ENCODE results near the gene OPN4. TPM values are rescaled to one million over a fixed set of nuclear protein-coding genes. Genes with fewer than 3 reads are reported as not detected.

Gene OPN4
- polyA plus RNA-seq, 2 of the 4 experiments (the other 2 are of a cell fraction): not detected

DNA sequence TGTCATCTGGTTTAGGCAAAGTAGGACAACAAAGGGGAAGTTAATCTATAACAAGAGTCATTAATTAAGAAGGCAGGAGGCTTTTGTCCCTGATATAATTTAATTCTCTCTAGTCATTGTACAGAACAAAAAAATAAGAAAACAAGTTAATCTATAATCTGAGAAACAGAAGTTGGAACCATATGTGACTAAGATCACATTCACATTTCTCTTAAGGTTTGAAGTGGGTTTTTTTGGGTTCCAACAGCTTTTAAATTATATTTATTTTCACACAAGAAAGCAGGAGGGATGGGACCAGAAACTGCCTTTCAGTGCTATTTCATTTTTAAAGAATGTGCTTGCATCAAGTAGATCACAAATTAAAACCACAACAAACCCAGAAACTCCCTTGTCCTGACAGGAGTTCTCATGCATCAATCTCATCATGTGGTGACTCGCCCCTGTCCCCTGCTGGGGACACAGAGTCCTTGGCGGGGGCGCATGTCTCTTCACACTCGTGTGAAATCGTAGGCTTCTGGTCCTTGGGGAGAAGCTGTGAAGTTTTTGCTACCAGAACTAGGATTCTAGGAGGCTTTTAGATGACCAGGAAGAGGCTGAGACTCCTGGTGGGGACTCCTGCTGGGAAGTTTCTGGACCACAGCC lies 10.1 kb upstream of the OPN4 start:
- ATAC-seq (no peak), DNase-seq (ENCODE audit: low read depth in 1 of 2, low spot score in 1 of 2) (no peak), FAIRE-seq (no peak)
- Histone ChIP-seq H3K4me1 (peaks cover 24% of the 10 kb centered on the region), H3K27ac (no peak overlapping the region), H3K9me3 (no peaks in the 10 kb centered on the region), H3K4me3 (no peak overlapping the region), H3K4me2 (no peak overlapping the region)
- POLR2A ChIA-PET: no interaction called here
- CTCF ChIA-PET: interaction anchor here (0.8 to 1.1 kb wide), 2 partner anchors 8 to 44 kb away, joined by 3 to 4 read pairs; no protein-coding TSS in a partner anchor
- no peak for TF ChIP-seq TP53 (CRISPR knock-in tag; IDR thresholded peaks at IDR 0.05)
- TF ChIP-seq, protein P1, sequence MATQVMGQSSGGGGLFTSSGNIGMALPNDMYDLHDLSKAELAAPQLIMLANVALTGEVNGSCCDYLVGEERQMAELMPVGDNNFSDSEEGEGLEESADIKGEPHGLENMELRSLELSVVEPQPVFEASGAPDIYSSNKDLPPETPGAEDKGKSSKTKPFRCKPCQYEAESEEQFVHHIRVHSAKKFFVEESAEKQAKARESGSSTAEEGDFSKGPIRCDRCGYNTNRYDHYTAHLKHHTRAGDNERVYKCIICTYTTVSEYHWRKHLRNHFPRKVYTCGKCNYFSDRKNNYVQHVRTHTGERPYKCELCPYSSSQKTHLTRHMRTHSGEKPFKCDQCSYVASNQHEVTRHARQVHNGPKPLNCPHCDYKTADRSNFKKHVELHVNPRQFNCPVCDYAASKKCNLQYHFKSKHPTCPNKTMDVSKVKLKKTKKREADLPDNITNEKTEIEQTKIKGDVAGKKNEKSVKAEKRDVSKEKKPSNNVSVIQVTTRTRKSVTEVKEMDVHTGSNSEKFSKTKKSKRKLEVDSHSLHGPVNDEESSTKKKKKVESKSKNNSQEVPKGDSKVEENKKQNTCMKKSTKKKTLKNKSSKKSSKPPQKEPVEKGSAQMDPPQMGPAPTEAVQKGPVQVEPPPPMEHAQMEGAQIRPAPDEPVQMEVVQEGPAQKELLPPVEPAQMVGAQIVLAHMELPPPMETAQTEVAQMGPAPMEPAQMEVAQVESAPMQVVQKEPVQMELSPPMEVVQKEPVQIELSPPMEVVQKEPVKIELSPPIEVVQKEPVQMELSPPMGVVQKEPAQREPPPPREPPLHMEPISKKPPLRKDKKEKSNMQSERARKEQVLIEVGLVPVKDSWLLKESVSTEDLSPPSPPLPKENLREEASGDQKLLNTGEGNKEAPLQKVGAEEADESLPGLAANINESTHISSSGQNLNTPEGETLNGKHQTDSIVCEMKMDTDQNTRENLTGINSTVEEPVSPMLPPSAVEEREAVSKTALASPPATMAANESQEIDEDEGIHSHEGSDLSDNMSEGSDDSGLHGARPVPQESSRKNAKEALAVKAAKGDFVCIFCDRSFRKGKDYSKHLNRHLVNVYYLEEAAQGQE (IDR thresholded peaks at IDR 0.05): no peak
- TF ChIP-seq RNF2 (IDR thresholded peaks at IDR 0.05; ENCODE audit: borderline replicate concordance, low read depth): no peak
- TF ChIP-seq, protein P2, sequence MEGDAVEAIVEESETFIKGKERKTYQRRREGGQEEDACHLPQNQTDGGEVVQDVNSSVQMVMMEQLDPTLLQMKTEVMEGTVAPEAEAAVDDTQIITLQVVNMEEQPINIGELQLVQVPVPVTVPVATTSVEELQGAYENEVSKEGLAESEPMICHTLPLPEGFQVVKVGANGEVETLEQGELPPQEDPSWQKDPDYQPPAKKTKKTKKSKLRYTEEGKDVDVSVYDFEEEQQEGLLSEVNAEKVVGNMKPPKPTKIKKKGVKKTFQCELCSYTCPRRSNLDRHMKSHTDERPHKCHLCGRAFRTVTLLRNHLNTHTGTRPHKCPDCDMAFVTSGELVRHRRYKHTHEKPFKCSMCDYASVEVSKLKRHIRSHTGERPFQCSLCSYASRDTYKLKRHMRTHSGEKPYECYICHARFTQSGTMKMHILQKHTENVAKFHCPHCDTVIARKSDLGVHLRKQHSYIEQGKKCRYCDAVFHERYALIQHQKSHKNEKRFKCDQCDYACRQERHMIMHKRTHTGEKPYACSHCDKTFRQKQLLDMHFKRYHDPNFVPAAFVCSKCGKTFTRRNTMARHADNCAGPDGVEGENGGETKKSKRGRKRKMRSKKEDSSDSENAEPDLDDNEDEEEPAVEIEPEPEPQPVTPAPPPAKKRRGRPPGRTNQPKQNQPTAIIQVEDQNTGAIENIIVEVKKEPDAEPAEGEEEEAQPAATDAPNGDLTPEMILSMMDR (IDR thresholded peaks at IDR 0.05): no peak
- TF ChIP-seq RAD21 (conservative IDR thresholded peaks at IDR 0.05 in 1 of 2, IDR thresholded peaks at IDR 0.05 in 1 of 2): no peak
- no peak for TF ChIP-seq FOXS1 (CRISPR knock-in tag; IDR thresholded peaks at IDR 0.05)
- no peak for TF ChIP-seq MAFK (IDR thresholded peaks at IDR 0.05; ENCODE audit: partially characterized antibody)
- TF ChIP-seq, protein P3, sequence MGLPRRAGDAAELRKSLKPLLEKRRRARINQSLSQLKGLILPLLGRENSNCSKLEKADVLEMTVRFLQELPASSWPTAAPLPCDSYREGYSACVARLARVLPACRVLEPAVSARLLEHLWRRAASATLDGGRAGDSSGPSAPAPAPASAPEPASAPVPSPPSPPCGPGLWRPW (IDR thresholded peaks at IDR 0.05): no peak
- no peak for TF ChIP-seq EP300 (IDR thresholded peaks at IDR 0.05)
- TF ChIP-seq HDAC2 (IDR thresholded peaks at IDR 0.05): no peak
- TF ChIP-seq CHD4 (IDR thresholded peaks at IDR 0.05; ENCODE audit: borderline replicate concordance): no peak
- no peak for TF ChIP-seq PHF8 (IDR thresholded peaks at IDR 0.05; ENCODE audit: borderline replicate concordance, low read depth)
- TF ChIP-seq, protein P4, sequence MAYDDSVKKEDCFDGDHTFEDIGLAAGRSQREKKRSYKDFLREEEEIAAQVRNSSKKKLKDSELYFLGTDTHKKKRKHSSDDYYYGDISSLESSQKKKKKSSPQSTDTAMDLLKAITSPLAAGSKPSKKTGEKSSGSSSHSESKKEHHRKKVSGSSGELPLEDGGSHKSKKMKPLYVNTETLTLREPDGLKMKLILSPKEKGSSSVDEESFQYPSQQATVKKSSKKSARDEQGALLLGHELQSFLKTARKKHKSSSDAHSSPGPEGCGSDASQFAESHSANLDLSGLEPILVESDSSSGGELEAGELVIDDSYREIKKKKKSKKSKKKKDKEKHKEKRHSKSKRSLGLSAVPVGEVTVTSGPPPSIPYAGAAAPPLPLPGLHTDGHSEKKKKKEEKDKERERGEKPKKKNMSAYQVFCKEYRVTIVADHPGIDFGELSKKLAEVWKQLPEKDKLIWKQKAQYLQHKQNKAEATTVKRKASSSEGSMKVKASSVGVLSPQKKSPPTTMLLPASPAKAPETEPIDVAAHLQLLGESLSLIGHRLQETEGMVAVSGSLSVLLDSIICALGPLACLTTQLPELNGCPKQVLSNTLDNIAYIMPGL (CRISPR knock-in tag; IDR thresholded peaks at IDR 0.05; ENCODE audit: borderline replicate concordance): no peak
- TF ChIP-seq NPAS2 (CRISPR knock-in tag; IDR thresholded peaks at IDR 0.05; ENCODE audit: borderline replicate concordance): no peak
- TF ChIP-seq MAZ (IDR thresholded peaks at IDR 0.05; ENCODE audit: borderline replicate concordance, low read depth, low read length): no peak
- TF ChIP-seq NFE2L2 (conservative IDR thresholded peaks at IDR 0.05; ENCODE audit: low read length): no peak
- no peak for TF ChIP-seq ESRRA (IDR thresholded peaks at IDR 0.05; ENCODE audit: borderline replicate concordance, low read length)
- no peak for TF ChIP-seq ZNF302 (CRISPR knock-in tag; IDR thresholded peaks at IDR 0.05)
- no peak for TF ChIP-seq JUNB (IDR thresholded peaks at IDR 0.05)
- TF ChIP-seq HEYL (CRISPR knock-in tag; IDR thresholded peaks at IDR 0.05): no peak
- 82% methylated on average over 5 of the region's 5 CpGs for WGBS (ENCODE audit: missing lambda C conversion rate)

Measured in A549 (cell line).